Prostate gland (tissue), 2 donors: ENCODE measurements around the gene DTD2.

ENCODE experiments used
- CTCF ChIP-seq, 4 experiments: fragments of 200-600 bp in 2 of 4; fragments of 450-650 bp in 2 of 4; sonication (generic) in 2 of 4; IDR thresholded peaks; 1 replicate in 3 of 4; 2 replicates in 1 of 4; pipeline ENCODE4 v1.5.1; 2016 to 2019; ENCODE audit warnings: antibody characterized with exemption in 4 of 4, mild to moderate bottlenecking in 2 of 4, moderate library complexity in 2 of 4
- POLR2A ChIP-seq: fragments of 450-650 bp; IDR thresholded peaks from one replicate; pipeline ENCODE4 v1.6.1; 2016; ENCODE audit warnings: antibody characterized with exemption, mild to moderate bottlenecking

- TF ChIP-seq CTCF (IDR thresholded peaks at IDR 0.05), result peak in 1 of 4 experiments; percentile 22
- peak; percentile 90 for TF ChIP-seq POLR2A
These were observed at the start of gene DTD2 for GRCh38 chr14:31456841-31457664.
